Tibial nerve (tissue), 4 donors: ENCODE data around the gene NOC2L. TPM values are rescaled to one million over a fixed set of nuclear protein-coding genes. Genes with fewer than 3 reads are reported as not detected.
A peak's percentile ranks its signal among the peaks of the same experiment; 100 is the strongest.

ENCODE experiments used
- DNase-seq, 2 donors: peaks; one replicate each; pipeline ENCODE4 v3.0.0-alpha.2; 2019; ENCODE audit warnings: low spot score in 2 of 2
- H3K27ac ChIP-seq, 4 donors: fragments of 200-600 bp; sonication (generic) in 3 of 4; one replicate each; pipeline ENCODE4 v1.5.1; 2017 to 2019; ENCODE audit warnings: mild to moderate bottlenecking in 1 of 4
- H3K27me3 ChIP-seq, 2 donors: fragments of 200-600 bp; sonication (generic) in 1 of 2; one replicate each; pipeline versions ENCODE4 v1.5.1 to v1.6.0; 2017 to 2019
- H3K36me3 ChIP-seq, 3 donors: fragments of 200-600 bp; sonication (generic); one replicate each; pipeline ENCODE4 v1.5.1; 2018 to 2019
- H3K4me1 ChIP-seq, 4 donors: fragments of 200-600 bp; sonication (generic) in 3 of 4; one replicate each; pipeline ENCODE4 v1.5.1; 2017 to 2019
- H3K4me3 ChIP-seq, 4 donors: fragments of 200-600 bp; sonication (generic) in 3 of 4; one replicate each; pipeline ENCODE4 v1.5.1; 2017 to 2019; ENCODE audit warnings: mild to moderate bottlenecking in 1 of 4, moderate library complexity in 1 of 4
- H3K9me3 ChIP-seq, 4 donors: fragments of 200-600 bp; sonication (generic) in 3 of 4; one replicate each; pipeline ENCODE4 v1.5.1; 2017 to 2019
- CTCF ChIP-seq, 5 experiments: fragments of 200-600 bp in 3 of 5; fragments of 450-650 bp in 2 of 5; sonication (generic) in 3 of 5; IDR thresholded peaks; one replicate each; pipeline ENCODE4 v1.5.1; 2016 to 2019; ENCODE audit warnings: antibody characterized with exemption in 5 of 5, mild to moderate bottlenecking in 3 of 5, moderate library complexity in 2 of 5
- EP300 ChIP-seq, 2 donors: sonication (generic); formaldehyde crosslinking; IDR thresholded peaks; one replicate each; pipeline ENCODE4 v1.6.1; 2017; ENCODE audit warnings: antibody characterized with exemption in 2 of 2, mild to moderate bottlenecking in 1 of 2
- POLR2A ChIP-seq, 2 donors: fragments of 450-650 bp; IDR thresholded peaks; one replicate each; pipeline ENCODE4 v1.6.1; 2017; ENCODE audit warnings: antibody characterized with exemption in 2 of 2, mild to moderate bottlenecking in 2 of 2, moderate library complexity in 2 of 2
- WGBS, 2 donors: methylation state at CpG; one replicate each; pipeline ENCODE4 v1.1.5; 2018; 5-methylcytosine and 5-hydroxymethylcytosine counted together
- total RNA-seq, 4 donors: library from RNA; depleted of rRNA; stranded (reverse); fragments of >200 nt; gene quantifications; one replicate each; pipeline ENCODE4 v1.1.0, GENCODE V29; 2016

The NOC2L gene
- total RNA-seq, 4 donors from 2014 or later = 28.2 to 54.0 (median 46.4) TPM

- WGBS, 2 donors = 51 to 58% methylated on average over 4 to 7 of the region's 7 CpGs
- no peaks in the 10 kb centered on the region for H3K36me3 ChIP-seq
- H3K4me3 ChIP-seq = no peak overlapping the region
- no peak overlapping the region for H3K27ac ChIP-seq
- peaks cover 2 to 57% of the 10 kb centered on the region in 2 donors for H3K27me3 ChIP-seq
- no peaks in the 10 kb centered on the region for H3K9me3 ChIP-seq
- peaks cover 0 to 40% (median 24%) of the 10 kb centered on the region in 4 donors for H3K4me1 ChIP-seq
- no peak for DNase-seq
- no peak for TF ChIP-seq CTCF (IDR thresholded peaks at IDR 0.05)
- TF ChIP-seq POLR2A (IDR thresholded peaks at IDR 0.05) = no peak
- no peak for TF ChIP-seq EP300 (IDR thresholded peaks at IDR 0.05)
Observed at GRCh38 chr1:1004420-1004779, 45.3 kb upstream of the NOC2L start.

- Histone ChIP-seq H3K9me3 (no peaks in the 10 kb centered on the region), H3K27ac (no peak overlapping the region), H3K4me1 (peaks cover 0 to 46% (median 28%) of the 10 kb centered on the region in 4 donors), H3K4me3 (no peak overlapping the region), H3K36me3 (no peaks in the 10 kb centered on the region), H3K27me3 (peaks cover 2 to 59% of the 10 kb centered on the region in 2 donors)
- TF ChIP-seq CTCF (IDR thresholded peaks at IDR 0.05) (no peak), POLR2A (IDR thresholded peaks at IDR 0.05) (no peak), EP300 (IDR thresholded peaks at IDR 0.05) (no peak)
- WGBS, 2 donors = 81 to 88% methylated on average over 11 to 19 of the region's 22 CpGs
- DNase-seq = no peak
Observed at GRCh38 chr1:1003618-1004419, 44.8 kb upstream of the NOC2L start.

GRCh38 chr1:1001057-1001783 lies 42.2 kb upstream of the NOC2L start:
- 1 to 2% methylated on average over 22 to 41 of the region's 58 CpGs for WGBS, 2 donors
- DNase-seq = no peak
- peak in 1 of 5 experiments; percentile 6 for TF ChIP-seq CTCF (IDR thresholded peaks at IDR 0.05)
- no peak for TF ChIP-seq POLR2A (IDR thresholded peaks at IDR 0.05)
- no peaks in the 10 kb centered on the region for H3K9me3 ChIP-seq
- peak overlapping the region; percentile 85 to 98 (median 95) for H3K27ac ChIP-seq
- H3K4me1 ChIP-seq = peaks cover 0 to 55% (median 29%) of the 10 kb centered on the region in 4 donors
- H3K4me3 ChIP-seq = peak overlapping the region; percentile 49 to 70 (median 65)
- peaks cover 2 to 69% of the 10 kb centered on the region in 2 donors for H3K27me3 ChIP-seq
- no peaks in the 10 kb centered on the region for H3K36me3 ChIP-seq

- peaks cover 0 to 53% (median 29%) of the 10 kb centered on the region in 4 donors for H3K4me1 ChIP-seq
- 0 to 1% methylated on average over 8 to 39 of the region's 75 CpGs for WGBS, 2 donors
- peak in 1 of 2 donors; percentile 57 for DNase-seq
Observed at GRCh38 chr1:1000357-1001056, 41.5 kb upstream of the NOC2L start.

More at GRCh38 chr1:1000357-1001056, 41.5 kb upstream of the NOC2L start:
- H3K27ac ChIP-seq = peak overlapping the region; percentile 85 to 98 (median 95)
- peaks cover 2 to 62% of the 10 kb centered on the region in 2 donors for H3K27me3 ChIP-seq
- TF ChIP-seq EP300 (IDR thresholded peaks at IDR 0.05) = peak; percentile 83 to 97
- peak in 2 of 5 experiments; percentile 17 to 22 for TF ChIP-seq CTCF (IDR thresholded peaks at IDR 0.05)
- TF ChIP-seq POLR2A (IDR thresholded peaks at IDR 0.05) = peak in 1 of 2 donors; percentile 64
- no peaks in the 10 kb centered on the region for H3K36me3 ChIP-seq
- peak overlapping the region; percentile 49 to 70 (median 65) for H3K4me3 ChIP-seq
- no peaks in the 10 kb centered on the region for H3K9me3 ChIP-seq
